ENCODE measurements around the gene SERPINH1.

The SERPINH1 gene

DNA sequence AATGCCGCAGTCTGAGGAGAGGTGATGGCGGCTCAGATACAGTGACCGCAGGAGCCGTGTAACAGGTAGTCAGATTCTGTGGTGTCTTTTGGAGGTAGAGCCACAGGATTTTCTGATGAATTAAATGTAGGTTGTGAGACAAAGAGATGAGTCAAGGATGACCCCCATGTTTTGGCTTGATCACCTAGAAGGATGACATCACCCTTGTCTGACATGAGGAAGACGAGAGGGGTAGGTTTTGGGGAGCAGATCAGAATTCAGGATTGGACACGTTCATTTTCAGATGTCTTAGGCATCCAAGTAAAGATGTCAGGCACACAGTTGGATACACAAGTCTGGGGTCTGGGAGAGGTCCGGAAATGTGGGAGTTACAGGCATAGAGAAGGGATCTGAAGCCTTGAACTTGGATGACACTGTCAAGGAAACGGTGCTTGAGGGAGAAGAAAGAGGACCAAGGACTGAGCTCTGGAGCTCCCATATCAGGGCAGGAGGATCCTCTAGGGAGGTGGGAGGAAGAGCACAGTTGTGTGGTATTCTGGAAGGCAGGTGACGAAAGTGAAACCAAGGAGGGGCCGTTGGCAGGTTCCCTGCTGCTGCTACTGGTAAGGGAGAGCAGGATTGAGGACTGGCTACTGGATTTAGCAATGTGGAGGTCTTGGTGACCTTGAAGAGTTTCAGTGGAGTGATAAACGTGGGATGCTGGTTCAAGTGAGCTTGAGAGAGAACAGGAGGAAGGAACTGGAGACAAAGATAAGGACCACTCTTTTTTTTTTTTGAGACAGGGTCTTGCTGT lies 23.7 kb upstream of the SERPINH1 start:
- Mint-ChIP-seq H3K9me3 (no peaks in the 10 kb centered on the region), H3K27me3 (peaks cover 33% of the 10 kb centered on the region), H3K27ac (no peak overlapping the region), H3K4me1 (peaks cover 48% of the 10 kb centered on the region), H3K4me3 (no peak overlapping the region), H3K36me3 (no peaks in the 10 kb centered on the region)
- CTCF ChIA-PET: interaction anchor here (0.8 kb wide), 1 partner anchor 93 kb away, joined by 3 read pairs; no protein-coding TSS in a partner anchor
- no peak for DNase-seq

DNA sequence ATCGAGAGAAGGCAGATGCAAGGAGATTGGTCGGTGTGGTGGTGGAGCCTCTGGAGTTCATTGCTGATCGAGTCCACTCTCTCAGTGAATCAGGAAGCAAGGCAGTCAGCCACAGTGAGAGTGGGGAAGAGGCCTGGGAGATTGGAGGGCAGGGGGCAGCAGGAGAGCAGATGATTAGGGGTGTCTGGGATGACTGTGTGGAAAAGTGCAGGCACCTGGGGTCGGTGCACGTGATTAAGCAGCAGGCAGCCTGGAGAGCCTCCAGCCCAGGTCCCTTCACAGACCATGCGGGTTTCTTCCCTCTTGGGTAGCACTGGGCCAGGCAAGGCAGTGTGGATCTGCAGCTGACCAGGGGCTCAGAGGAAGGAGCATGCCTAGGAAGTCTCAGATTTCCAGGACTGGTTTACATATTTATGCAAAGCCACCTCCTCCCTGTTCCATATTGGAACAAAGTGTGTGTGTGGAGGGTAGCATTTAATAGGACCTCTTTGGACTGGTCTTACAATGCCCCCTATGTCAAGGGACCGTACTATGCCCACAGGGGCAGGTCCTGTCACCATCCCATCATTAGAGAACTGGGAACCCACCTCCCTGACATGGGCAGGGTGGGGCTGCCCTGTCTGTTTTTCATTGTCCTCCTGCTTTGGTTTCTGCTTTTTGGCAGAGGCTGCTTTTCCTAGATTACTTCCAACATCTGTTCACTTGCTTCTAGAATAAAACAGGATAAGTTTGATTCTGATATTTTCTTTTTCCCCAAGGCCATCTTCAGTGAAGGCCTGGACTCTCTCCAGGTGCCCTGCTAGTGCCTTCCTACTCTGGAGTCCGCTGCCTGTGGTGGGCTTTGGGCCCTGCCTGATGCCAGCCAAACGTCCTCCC lies 22.4 kb upstream of the SERPINH1 start:
- no peak overlapping the region for H3K4me3 Mint-ChIP-seq
- H3K27ac Mint-ChIP-seq: no peak overlapping the region
- peaks cover 38% of the 10 kb centered on the region for H3K4me1 Mint-ChIP-seq
- CTCF ChIA-PET: interaction anchor here (0.5 kb wide), 1 partner anchor 269 kb away, joined by 3 read pairs; no protein-coding TSS in a partner anchor
- no peaks in the 10 kb centered on the region for H3K36me3 Mint-ChIP-seq
- no peak for DNase-seq
- no peaks in the 10 kb centered on the region for H3K9me3 Mint-ChIP-seq
- H3K27me3 Mint-ChIP-seq: peaks cover 41% of the 10 kb centered on the region

GRCh38 chr11:75541193-75542087 lies 20.6 kb upstream of the SERPINH1 start:
- Mint-ChIP-seq H3K36me3 (no peaks in the 10 kb centered on the region), H3K9me3 (no peaks in the 10 kb centered on the region), H3K4me1 (peaks cover 23% of the 10 kb centered on the region), H3K4me3 (no peak overlapping the region), H3K27ac (no peak overlapping the region), H3K27me3 (peaks cover 52% of the 10 kb centered on the region)
- DNase-seq: no peak
- CTCF ChIA-PET: no interaction called here

- H3K4me1 Mint-ChIP-seq: peaks cover 17% of the 10 kb centered on the region
- H3K9me3 Mint-ChIP-seq: no peaks in the 10 kb centered on the region
- peaks cover 53% of the 10 kb centered on the region for H3K27me3 Mint-ChIP-seq
- H3K4me3 Mint-ChIP-seq: no peak overlapping the region
- CTCF ChIA-PET: interaction anchor here (1.9 kb wide), 1 partner anchor 56 kb away, joined by 6 read pairs; no protein-coding TSS in a partner anchor
- DNase-seq: no peak
- H3K27ac Mint-ChIP-seq: no peak overlapping the region
- no peaks in the 10 kb centered on the region for H3K36me3 Mint-ChIP-seq
These were observed 20.0 kb upstream of the SERPINH1 start for GRCh38 chr11:75542088-75542438.

DNA sequence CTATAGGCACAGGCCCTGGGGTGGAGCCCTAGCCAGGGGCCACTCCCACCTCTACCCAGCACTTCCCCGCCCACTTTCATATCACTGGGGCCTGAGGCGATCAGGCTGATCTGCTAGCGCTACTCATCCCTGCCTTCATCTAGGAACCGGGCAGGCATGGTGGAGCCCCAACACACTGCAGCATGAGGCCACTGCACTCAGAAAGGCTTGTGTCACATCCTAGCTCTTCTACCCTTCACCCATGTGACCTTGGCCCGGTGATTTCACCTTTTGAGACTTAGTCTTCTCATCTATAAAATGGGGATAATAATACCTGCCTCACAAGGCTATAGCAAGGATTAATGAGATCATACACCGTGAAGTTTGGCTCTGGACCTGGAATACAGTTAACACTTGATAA lies 18.2 kb upstream of the SERPINH1 start:
- no peaks in the 10 kb centered on the region for H3K9me3 Mint-ChIP-seq
- no peaks in the 10 kb centered on the region for H3K36me3 Mint-ChIP-seq
- DNase-seq: no peak
- no peak overlapping the region for H3K4me3 Mint-ChIP-seq
- no peaks in the 10 kb centered on the region for H3K4me1 Mint-ChIP-seq
- CTCF ChIA-PET: interaction anchor here (0.8 to 1.9 kb wide), 3 partner anchors 10 to 55 kb away, joined by 3 to 6 read pairs (median 4); no protein-coding TSS in a partner anchor
- H3K27me3 Mint-ChIP-seq: peaks cover 54% of the 10 kb centered on the region
- no peak overlapping the region for H3K27ac Mint-ChIP-seq

DNA sequence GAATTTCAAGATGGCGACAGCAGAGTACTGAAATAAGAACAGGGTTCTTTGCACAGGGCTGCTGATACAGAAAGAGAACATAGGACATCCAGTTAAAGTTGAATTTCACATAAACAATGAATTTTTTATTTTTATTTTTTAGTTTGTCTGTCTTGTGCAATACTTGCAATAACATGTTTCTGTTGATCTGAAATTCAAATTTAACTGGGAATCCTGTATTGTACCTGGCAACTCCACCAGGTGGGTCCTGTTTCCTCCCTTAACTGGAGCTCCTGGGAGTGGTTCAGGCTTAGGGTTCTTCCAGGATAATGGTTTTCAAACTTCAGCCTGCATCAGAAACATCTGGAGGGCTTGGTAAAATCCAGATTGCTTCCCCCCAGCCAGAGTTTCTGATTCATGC lies 14.9 kb upstream of the SERPINH1 start:
- no peaks in the 10 kb centered on the region for H3K36me3 Mint-ChIP-seq
- no peak for DNase-seq
- CTCF ChIA-PET: interaction anchor here (0.7 to 2.1 kb wide), 9 partner anchors 11 to 104 kb away, joined by 3 to 16 read pairs (median 4); no protein-coding TSS in a partner anchor
- H3K27me3 Mint-ChIP-seq: peaks cover 43% of the 10 kb centered on the region
- H3K9me3 Mint-ChIP-seq: no peaks in the 10 kb centered on the region
- H3K27ac Mint-ChIP-seq: no peak overlapping the region
- peaks cover 2% of the 10 kb centered on the region for H3K4me1 Mint-ChIP-seq
- H3K4me3 Mint-ChIP-seq: no peak overlapping the region

DNA sequence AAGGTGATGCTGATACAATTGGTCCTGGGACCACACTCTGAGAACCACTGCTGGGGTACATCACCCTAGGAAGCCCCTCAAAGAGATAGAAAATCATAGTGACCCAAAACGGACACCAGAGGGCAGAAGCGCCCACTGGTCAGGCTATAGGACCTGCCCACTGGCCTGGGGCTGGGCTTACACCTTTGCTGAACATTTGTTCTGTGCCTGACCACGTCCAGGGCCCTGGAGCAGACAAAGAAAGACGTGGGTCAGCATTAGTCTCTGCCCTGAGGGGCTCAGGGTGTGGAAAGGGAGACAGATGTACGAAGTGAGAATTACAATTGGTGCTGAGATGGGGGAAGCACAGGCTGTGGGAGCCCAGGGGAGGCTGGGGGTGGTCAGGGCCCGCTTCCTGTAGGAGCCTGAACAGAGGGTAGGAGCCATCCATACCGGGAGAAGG lies 14.4 kb upstream of the SERPINH1 start:
- peaks cover 2% of the 10 kb centered on the region for H3K4me1 Mint-ChIP-seq
- H3K4me3 Mint-ChIP-seq: no peak overlapping the region
- no peaks in the 10 kb centered on the region for H3K36me3 Mint-ChIP-seq
- H3K9me3 Mint-ChIP-seq: no peaks in the 10 kb centered on the region
- H3K27ac Mint-ChIP-seq: no peak overlapping the region
- H3K27me3 Mint-ChIP-seq: peaks cover 43% of the 10 kb centered on the region
- DNase-seq: peak; percentile 45
- CTCF ChIA-PET: interaction anchor here (0.7 to 2.1 kb wide), 7 partner anchors 11 to 104 kb away, joined by 3 to 16 read pairs (median 4); no protein-coding TSS in a partner anchor

GRCh38 chr11:75548595-75549272 lies 13.3 kb upstream of the SERPINH1 start:
- Mint-ChIP-seq H3K4me1 (peaks cover 2% of the 10 kb centered on the region), H3K4me3 (no peak overlapping the region), H3K27ac (no peak overlapping the region), H3K36me3 (no peaks in the 10 kb centered on the region), H3K27me3 (peaks cover 33% of the 10 kb centered on the region), H3K9me3 (no peaks in the 10 kb centered on the region)
- DNase-seq: no peak
- CTCF ChIA-PET: interaction anchor here (1.0 to 2.0 kb wide), 5 partner anchors 10 to 26 kb away, joined by 4 to 13 read pairs (median 4); no protein-coding TSS in a partner anchor

DNA sequence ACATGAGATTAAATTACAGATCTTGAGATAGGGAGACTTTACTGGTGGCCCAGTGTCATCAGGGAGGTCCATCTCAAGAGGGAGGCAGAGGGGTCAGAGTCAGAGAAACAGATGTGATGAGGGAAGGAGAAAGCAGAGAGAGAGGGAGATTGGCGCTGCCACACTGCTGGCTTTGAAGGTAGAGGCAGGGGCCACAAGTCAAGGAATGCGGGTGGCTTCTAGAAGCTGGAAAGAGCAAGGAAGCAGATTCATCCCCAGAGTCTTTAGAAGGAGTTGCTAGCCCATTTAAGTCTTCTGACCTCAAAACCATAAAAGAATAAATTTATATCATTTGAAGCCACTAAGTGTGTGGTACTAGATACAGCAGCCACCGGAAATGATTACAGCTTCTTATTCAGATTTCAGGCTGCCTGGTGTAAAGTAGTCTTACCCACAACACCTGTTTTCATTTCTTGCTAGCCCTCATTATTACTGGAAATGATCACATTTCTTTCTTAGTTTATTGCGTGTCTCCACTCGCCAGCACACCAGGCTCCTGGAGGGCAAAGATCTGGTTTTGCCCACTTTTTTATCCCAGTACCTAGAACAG lies 12.6 kb upstream of the SERPINH1 start:
- CTCF ChIA-PET: interaction anchor here (1.0 to 2.0 kb wide), 3 partner anchors 16 to 26 kb away, joined by 4 to 13 read pairs (median 4); no protein-coding TSS in a partner anchor
- no peak overlapping the region for H3K4me3 Mint-ChIP-seq
- peaks cover 32% of the 10 kb centered on the region for H3K27me3 Mint-ChIP-seq
- no peak for DNase-seq
- no peak overlapping the region for H3K27ac Mint-ChIP-seq
- H3K9me3 Mint-ChIP-seq: no peaks in the 10 kb centered on the region
- H3K36me3 Mint-ChIP-seq: no peaks in the 10 kb centered on the region
- peaks cover 2% of the 10 kb centered on the region for H3K4me1 Mint-ChIP-seq

- Mint-ChIP-seq H3K27me3 (peaks cover 11% of the 10 kb centered on the region), H3K9me3 (no peaks in the 10 kb centered on the region), H3K36me3 (no peaks in the 10 kb centered on the region), H3K27ac (no peak overlapping the region), H3K4me3 (no peak overlapping the region), H3K4me1 (peaks cover 2% of the 10 kb centered on the region)
- DNase-seq: no peak
- CTCF ChIA-PET: interaction anchor here (0.6 to 2.2 kb wide), 5 partner anchors 8 to 108 kb away, joined by 3 to 7 read pairs (median 4); no protein-coding TSS in a partner anchor
These were observed 8.9 kb upstream of the SERPINH1 start for GRCh38 chr11:75553182-75553581.

GRCh38 chr11:75553889-75554257 lies 8.2 kb upstream of the SERPINH1 start:
- H3K27ac Mint-ChIP-seq: no peak overlapping the region
- H3K9me3 Mint-ChIP-seq: no peaks in the 10 kb centered on the region
- peaks cover 2% of the 10 kb centered on the region for H3K4me1 Mint-ChIP-seq
- no peak for DNase-seq
- H3K27me3 Mint-ChIP-seq: peaks cover 11% of the 10 kb centered on the region
- H3K4me3 Mint-ChIP-seq: no peak overlapping the region
- CTCF ChIA-PET: interaction anchor here (0.7 to 2.2 kb wide), 5 partner anchors 8 to 109 kb away, joined by 3 to 7 read pairs (median 4); no protein-coding TSS in a partner anchor
- no peaks in the 10 kb centered on the region for H3K36me3 Mint-ChIP-seq

DNA sequence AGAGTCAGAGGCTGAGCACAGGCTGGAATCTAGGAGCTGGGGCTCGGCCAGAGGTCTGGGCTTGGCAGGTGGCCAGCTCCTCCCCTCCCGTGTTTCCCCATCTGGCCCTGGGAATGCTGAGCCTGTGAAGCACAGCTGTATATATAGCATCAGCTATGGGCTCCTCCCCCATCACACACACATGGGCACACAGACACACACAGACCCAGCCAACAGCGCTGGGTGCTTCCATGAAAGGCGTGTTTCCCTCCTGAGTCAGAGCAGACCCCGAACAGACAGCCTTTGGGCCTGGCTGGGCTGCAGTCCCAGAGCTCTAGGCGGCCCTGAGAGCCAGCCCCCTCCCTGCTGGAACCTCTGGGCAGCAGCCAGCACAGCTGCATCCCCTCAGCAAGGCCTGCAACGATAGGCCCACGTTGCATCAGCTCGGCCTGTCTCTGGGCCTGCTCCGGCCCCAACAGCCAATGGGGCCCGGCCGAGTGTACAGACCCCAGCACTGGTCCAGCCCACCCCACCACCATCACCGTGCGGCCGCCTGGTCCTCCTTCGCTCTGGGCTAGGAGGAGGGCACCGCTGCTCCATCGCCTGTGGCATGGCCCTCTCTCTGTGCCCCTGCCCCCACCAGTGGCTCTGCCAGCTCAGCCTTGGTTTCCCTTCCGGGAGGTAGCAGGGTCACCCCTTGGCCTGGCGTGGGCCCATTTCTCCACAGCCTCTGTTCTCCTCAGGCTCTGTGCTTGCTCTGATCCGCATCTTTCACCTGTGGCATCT lies 7.6 kb upstream of the SERPINH1 start:
- no peaks in the 10 kb centered on the region for H3K36me3 Mint-ChIP-seq
- no peaks in the 10 kb centered on the region for H3K4me1 Mint-ChIP-seq
- H3K27me3 Mint-ChIP-seq: peaks cover 13% of the 10 kb centered on the region
- no peak overlapping the region for H3K4me3 Mint-ChIP-seq
- DNase-seq: no peak
- H3K9me3 Mint-ChIP-seq: no peaks in the 10 kb centered on the region
- H3K27ac Mint-ChIP-seq: no peak overlapping the region
- CTCF ChIA-PET: interaction anchor here (0.6 to 2.2 kb wide), 6 partner anchors 9 to 137 kb away, joined by 3 to 7 read pairs (median 4); no protein-coding TSS in a partner anchor
